ENCODE measurements around the gene ANKLE1.

Gene ANKLE1

GRCh38 chr19:17296273-17296672 is 14.6 kb downstream of the ANKLE1 start:
- Histone ChIP-seq H3F3A (ENCODE audit: low read depth) (no peaks in the 10 kb centered on the region), H3K4me3 (ENCODE audit: low read length, poor library complexity, severe bottlenecking) (no peak overlapping the region)

GRCh38 chr19:17296976-17297375 is 15.3 kb downstream of the ANKLE1 start:
- Histone ChIP-seq H2AFZ (ENCODE audit: low read length) (no peak overlapping the region), H3K36me3 (ENCODE audit: insufficient read depth, low read length) (no peaks in the 10 kb centered on the region), H3K4me2 (ENCODE audit: low read depth, low read length, poor library complexity, severe bottlenecking) (no peak overlapping the region), H3K79me2 (ENCODE audit: insufficient read depth, low read length) (peaks cover 12% of the 10 kb centered on the region; the same call in 1 of the 2 replicates), H4K20me1 (ENCODE audit: insufficient read depth, low read length, poor library complexity, severe bottlenecking) (no peaks in the 10 kb centered on the region), H3K27me3 (ENCODE audit: insufficient read depth, low read length, poor library complexity, severe bottlenecking) (no peaks in the 10 kb centered on the region), H3F3A (ENCODE audit: low read depth) (no peaks in the 10 kb centered on the region), H3K9me2 (replicated peaks; ENCODE audit: low read depth, low read length) (no peaks in the 10 kb centered on the region), H3K4me3 (ENCODE audit: low read length, poor library complexity, severe bottlenecking) (no peak overlapping the region), H3K9me3 (ENCODE audit: insufficient read depth, low read depth, low read length) (0 out of 2 replicates have a peak, but pooled peaks cover 2% of the 10 kb centered on the region), H3K4me1 (ENCODE audit: insufficient read depth, low read length, poor library complexity, severe bottlenecking) (peaks cover 1% of the 10 kb centered on the region), H3K9ac (ENCODE audit: low read depth, low read length, poor library complexity, severe bottlenecking) (no peak overlapping the region)
- TF ChIP-seq EZH2phosphoT487 (IDR thresholded peaks at IDR 0.05; ENCODE audit: borderline replicate concordance) (no peak), CTCF (conservative IDR thresholded peaks at IDR 0.05; ENCODE audit: low read length) (no peak)

More at GRCh38 chr19:17296273-17296672, 14.6 kb downstream of the ANKLE1 start:
- no peak overlapping the region for H2AFZ ChIP-seq (ENCODE audit: low read length)
- H3K4me2 ChIP-seq (ENCODE audit: low read depth, low read length, poor library complexity, severe bottlenecking), result no peak overlapping the region
- TF ChIP-seq CTCF (conservative IDR thresholded peaks at IDR 0.05; ENCODE audit: low read length) (no peak), EZH2phosphoT487 (IDR thresholded peaks at IDR 0.05; ENCODE audit: borderline replicate concordance) (no peak)
- no peaks in the 10 kb centered on the region for H3K4me1 ChIP-seq (ENCODE audit: insufficient read depth, low read length, poor library complexity, severe bottlenecking)
- H3K27me3 ChIP-seq (ENCODE audit: insufficient read depth, low read length, poor library complexity, severe bottlenecking), result no peaks in the 10 kb centered on the region
- H4K20me1 ChIP-seq (ENCODE audit: insufficient read depth, low read length, poor library complexity, severe bottlenecking), result no peaks in the 10 kb centered on the region
- H3K79me2 ChIP-seq (ENCODE audit: insufficient read depth, low read length), result peaks cover 6% of the 10 kb centered on the region; the same call in 1 of the 2 replicates
- 0 out of 2 replicates have a peak, but pooled peaks cover 2% of the 10 kb centered on the region for H3K9me3 ChIP-seq (ENCODE audit: insufficient read depth, low read depth, low read length)
- no peaks in the 10 kb centered on the region for H3K36me3 ChIP-seq (ENCODE audit: insufficient read depth, low read length)
- no peak overlapping the region for H3K9ac ChIP-seq (ENCODE audit: low read depth, low read length, poor library complexity, severe bottlenecking)
- no peaks in the 10 kb centered on the region for H3K9me2 ChIP-seq (replicated peaks; ENCODE audit: low read depth, low read length)

GRCh38 chr19:17300992-17301619 is 19.4 kb downstream of the ANKLE1 start:
- Histone ChIP-seq H3K4me2 (ENCODE audit: low read depth, low read length, poor library complexity, severe bottlenecking) (peak overlapping the region; percentile 5), H3K4me3 (ENCODE audit: low read length, poor library complexity, severe bottlenecking) (no peak overlapping the region), H2AFZ (ENCODE audit: low read length) (no peak overlapping the region), H3F3A (ENCODE audit: low read depth) (peaks cover 9% of the 10 kb centered on the region; the same call in 1 of the 2 replicates), H3K4me1 (ENCODE audit: insufficient read depth, low read length, poor library complexity, severe bottlenecking) (peaks cover 21% of the 10 kb centered on the region), H3K9ac (ENCODE audit: low read depth, low read length, poor library complexity, severe bottlenecking) (no peak overlapping the region), H3K9me2 (replicated peaks; ENCODE audit: low read depth, low read length) (no peaks in the 10 kb centered on the region), H3K36me3 (ENCODE audit: insufficient read depth, low read length) (no peaks in the 10 kb centered on the region), H3K9me3 (ENCODE audit: insufficient read depth, low read depth, low read length) (0 out of 2 replicates have a peak, but pooled peaks cover 2% of the 10 kb centered on the region), H4K20me1 (ENCODE audit: insufficient read depth, low read length, poor library complexity, severe bottlenecking) (no peaks in the 10 kb centered on the region), H3K79me2 (ENCODE audit: insufficient read depth, low read length) (peaks cover 20% of the 10 kb centered on the region), H3K27me3 (ENCODE audit: insufficient read depth, low read length, poor library complexity, severe bottlenecking) (no peaks in the 10 kb centered on the region)
- no peak for TF ChIP-seq CTCF (conservative IDR thresholded peaks at IDR 0.05; ENCODE audit: low read length)
- no peak for TF ChIP-seq EZH2phosphoT487 (IDR thresholded peaks at IDR 0.05; ENCODE audit: borderline replicate concordance)
